GM18499 (cell line): ENCODE results near the gene PSMD13.
A peak's percentile ranks its signal among the peaks of the same experiment; 100 is the strongest.

ENCODE experiments used
- ATAC-seq: cut with Tn5 transposase; IDR thresholded peaks from one replicate; pipeline ENCODE4 v1.9.1; 2021; ENCODE audit warnings: moderate number of reproducible peaks; ENCODE audit not compliant: insufficient read depth, unreplicated experiment

PSMD13 gene

GRCh38 chr11:269146-269890 is 32.5 kb downstream of the PSMD13 start:
- peak; percentile 64 for ATAC-seq

GRCh38 chr11:270451-271318 is 33.9 kb downstream of the PSMD13 start:
- ATAC-seq: no peak

- ATAC-seq: no peak
Observed at GRCh38 chr11:271319-271715, 34.5 kb downstream of the PSMD13 start.

DNA sequence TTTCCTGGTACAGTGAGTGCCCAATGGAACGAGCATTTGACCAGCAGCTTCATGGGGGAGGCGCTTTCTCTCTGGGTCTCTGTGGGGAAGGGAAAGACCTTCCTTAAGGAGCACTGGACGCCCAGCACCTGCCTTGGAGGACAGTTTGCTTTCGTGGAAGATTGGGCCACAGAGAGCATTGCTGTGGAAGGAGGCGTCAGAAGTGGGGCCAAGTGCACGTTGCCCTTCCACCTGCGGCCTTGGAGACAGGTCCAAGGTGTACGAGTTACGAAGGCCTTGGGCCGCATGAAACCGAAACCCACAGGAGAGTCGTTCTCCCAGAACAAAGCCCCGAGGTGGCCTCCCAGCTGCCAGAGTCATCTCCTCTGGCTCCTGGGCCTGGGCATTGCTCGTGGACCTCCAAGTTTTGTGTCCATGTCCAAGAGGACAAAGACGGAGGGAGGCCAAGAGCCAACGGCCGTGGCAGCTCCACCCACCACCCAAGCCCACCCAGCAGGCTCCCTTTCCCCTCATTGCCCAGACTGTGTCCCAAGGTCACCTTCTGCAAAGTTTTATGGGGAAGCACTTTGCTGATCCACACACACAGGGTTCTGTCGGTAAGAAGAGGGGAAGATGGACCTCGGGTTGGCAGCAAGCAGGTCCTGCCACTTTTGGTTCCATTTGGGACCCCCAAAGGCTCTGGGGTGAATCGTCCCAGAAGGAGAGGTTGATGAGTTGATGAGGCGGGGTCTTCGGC is 35.6 kb downstream of the PSMD13 start:
- ATAC-seq: no peak

DNA sequence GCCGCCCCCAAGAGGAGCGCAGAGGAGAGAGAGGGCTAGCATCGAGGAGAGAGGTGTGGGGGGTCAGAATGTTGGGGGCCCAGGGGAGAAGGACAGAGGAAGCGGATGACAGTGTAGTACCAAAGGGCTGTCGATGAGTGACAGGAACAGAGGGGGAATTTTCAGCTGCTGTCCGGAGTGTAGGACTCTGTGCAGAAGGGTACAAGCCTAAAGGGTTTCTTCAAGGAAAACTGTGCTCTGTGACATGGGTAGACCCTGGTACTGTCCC is 36.1 kb downstream of the PSMD13 start:
- no peak for ATAC-seq

GRCh38 chr11:276219-276618 is 39.4 kb downstream of the PSMD13 start:
- no peak for ATAC-seq

- ATAC-seq: no peak
Observed at GRCh38 chr11:278001-278951, 41.5 kb downstream of the PSMD13 start, which contains the start of gene NLRP6. Gene NLRP6, plus strand, starts transcription at chr11:278407. Its CDS starts 163 bp downstream, at chr11:278570.

GRCh38 chr11:279040-279965 is 42.5 kb downstream of the PSMD13 start:
- no peak for ATAC-seq

GRCh38 chr11:279966-280705 is 43.4 kb downstream of the PSMD13 start:
- no peak for ATAC-seq

DNA sequence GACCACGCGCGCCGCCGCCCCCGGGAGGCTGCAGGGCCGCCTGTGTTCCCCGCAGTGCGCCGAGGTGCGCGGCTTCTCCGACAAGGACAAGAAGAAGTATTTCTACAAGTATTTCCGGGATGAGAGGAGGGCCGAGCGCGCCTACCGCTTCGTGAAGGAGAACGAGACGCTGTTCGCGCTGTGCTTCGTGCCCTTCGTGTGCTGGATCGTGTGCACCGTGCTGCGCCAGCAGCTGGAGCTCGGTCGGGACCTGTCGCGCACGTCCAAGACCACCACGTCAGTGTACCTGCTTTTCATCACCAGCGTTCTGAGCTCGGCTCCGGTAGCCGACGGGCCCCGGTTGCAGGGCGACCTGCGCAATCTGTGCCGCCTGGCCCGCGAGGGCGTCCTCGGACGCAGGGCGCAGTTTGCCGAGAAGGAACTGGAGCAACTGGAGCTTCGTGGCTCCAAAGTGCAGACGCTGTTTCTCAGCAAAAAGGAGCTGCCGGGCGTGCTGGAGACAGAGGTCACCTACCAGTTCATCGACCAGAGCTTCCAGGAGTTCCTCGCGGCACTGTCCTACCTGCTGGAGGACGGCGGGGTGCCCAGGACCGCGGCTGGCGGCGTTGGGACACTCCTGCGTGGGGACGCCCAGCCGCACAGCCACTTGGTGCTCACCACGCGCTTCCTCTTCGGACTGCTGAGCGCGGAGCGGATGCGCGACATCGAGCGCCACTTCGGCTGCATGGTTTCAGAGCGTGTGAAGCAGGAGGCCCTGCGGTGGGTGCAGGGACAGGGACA is 44.1 kb downstream of the PSMD13 start:
- no peak for ATAC-seq

GRCh38 chr11:281486-282161 is 44.8 kb downstream of the PSMD13 start:
- no peak for ATAC-seq

GRCh38 chr11:282171-282570 is 45.4 kb downstream of the PSMD13 start:
- ATAC-seq: no peak

DNA sequence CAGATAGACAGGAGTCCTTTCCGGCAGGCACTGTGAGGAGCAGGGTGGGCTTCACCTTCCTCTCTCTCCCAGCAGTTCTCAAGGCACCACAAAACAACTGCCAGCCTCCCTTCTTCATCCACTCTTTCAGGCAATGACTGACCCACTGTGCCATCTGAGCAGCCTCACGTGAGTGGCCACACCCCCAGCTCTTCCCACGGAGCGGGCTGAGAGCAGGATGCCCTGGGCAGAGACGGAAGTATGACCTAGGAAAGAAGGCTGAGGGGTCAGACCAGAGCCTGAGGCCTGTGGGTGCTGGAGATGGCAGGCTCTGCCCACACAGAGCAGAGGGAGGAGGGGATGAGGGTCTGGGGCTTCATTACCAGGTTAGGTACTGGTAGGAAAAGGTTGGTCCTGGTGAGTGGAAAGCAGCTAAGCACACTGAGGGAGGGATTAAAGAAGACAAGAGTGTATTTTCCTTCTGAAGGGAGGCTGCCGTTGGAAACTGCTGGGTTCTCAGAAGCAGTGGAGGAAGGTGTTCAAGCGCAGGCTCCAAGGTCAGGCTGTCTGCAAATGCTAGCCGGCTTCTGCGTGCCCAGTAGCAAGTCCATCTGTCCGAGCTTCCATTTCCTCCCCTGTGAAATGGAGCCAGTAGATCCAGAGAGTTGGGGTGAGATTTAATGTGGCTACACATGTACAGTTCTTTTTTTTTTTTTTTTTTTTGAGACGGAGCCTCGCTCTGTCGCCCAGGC is 46.0 kb downstream of the PSMD13 start:
- no peak for ATAC-seq

DNA sequence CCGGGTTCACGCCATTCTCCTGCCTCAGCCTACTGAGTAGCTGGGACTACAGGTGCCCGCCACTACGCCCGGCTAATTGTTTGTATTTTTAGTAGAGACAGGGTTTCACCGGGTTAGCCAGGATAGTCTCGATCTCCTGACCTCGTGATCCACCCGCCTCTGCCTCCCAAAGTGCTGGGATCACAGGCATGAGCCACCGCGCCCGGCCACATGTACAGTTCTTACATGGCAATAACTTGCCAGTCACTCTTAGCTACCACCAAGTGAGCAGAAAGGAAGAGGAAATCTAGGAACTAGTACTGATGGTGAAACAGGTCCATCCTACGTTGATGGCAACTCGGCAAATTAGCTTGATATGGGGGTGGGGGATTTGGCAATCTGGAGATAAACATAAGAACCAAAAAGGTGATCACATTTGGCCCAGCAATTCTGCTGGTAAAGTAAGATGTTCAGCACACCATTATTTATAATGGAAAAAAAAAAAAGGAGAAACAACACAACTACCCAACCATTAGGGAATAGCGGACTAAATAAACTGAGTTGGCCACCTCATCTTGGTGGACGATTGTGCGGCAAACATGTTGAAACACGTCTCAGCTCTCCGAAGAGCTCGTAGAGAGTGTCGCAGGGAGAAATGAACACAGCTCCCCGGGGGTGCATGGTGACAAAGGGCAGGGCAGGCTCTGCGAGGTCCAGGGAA is 46.8 kb downstream of the PSMD13 start:
- ATAC-seq: no peak

GRCh38 chr11:284105-285020 is 47.6 kb downstream of the PSMD13 start:
- ATAC-seq: no peak
